ENCODE results near the gene DNAH12.

DNA sequence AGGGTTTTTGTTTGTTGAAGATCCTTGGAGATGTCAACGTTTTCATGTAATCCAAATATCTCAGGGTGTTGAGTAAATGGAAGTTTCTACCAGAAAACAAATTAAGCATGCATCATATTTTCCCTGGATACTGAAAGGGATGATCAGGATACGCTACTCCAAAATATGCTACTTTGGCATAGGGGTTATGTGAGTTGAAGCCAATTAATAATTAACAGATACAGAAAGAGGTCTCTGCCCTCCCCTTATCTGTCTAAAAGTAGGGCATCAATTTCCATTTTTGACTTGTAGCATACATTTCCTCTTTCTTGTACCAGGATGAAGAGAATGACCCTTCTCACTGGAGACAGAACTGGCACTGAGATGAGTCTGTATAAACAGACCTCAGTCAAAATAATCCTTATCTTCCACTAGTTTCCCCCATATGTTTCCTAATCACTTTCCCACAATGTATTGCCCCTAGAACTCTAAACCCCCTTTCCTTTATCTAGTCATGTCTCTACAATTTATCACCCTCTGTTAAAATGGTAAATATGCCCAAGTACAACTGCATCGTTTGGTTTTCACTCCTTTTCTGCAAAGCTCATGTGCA, 234.3 kb downstream of the DNAH12 start:
- TF ChIP-seq, protein P1, sequence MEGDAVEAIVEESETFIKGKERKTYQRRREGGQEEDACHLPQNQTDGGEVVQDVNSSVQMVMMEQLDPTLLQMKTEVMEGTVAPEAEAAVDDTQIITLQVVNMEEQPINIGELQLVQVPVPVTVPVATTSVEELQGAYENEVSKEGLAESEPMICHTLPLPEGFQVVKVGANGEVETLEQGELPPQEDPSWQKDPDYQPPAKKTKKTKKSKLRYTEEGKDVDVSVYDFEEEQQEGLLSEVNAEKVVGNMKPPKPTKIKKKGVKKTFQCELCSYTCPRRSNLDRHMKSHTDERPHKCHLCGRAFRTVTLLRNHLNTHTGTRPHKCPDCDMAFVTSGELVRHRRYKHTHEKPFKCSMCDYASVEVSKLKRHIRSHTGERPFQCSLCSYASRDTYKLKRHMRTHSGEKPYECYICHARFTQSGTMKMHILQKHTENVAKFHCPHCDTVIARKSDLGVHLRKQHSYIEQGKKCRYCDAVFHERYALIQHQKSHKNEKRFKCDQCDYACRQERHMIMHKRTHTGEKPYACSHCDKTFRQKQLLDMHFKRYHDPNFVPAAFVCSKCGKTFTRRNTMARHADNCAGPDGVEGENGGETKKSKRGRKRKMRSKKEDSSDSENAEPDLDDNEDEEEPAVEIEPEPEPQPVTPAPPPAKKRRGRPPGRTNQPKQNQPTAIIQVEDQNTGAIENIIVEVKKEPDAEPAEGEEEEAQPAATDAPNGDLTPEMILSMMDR (IDR thresholded peaks at IDR 0.05) = no peak
- no peak for TF ChIP-seq ZFX (IDR thresholded peaks at IDR 0.05; ENCODE audit: borderline replicate concordance)

Measured in 22Rv1 (cell line).